H1 (cell line): ENCODE results near the gene RFT1. TPM values are rescaled to one million over a fixed set of nuclear protein-coding genes. Genes with fewer than 3 reads are reported as not detected.

ENCODE experiments used
- CTCF ChIA-PET: fragments of 300-600 bp; sonication (Branson Sonifier 250); formaldehyde crosslinking; loops from one replicate; lab custom pipeline; 2021; ENCODE audit not compliant: partially characterized antibody; lab: Charles Lee
- POLR2A ChIA-PET: fragments of 300-600 bp; sonication (Branson Sonifier 250); formaldehyde crosslinking; loops from one replicate; lab custom pipeline; 2021; ENCODE audit warnings: inconsistent platforms; ENCODE audit not compliant: partially characterized antibody; lab: Charles Lee
- DNase-seq, 2 experiments: peaks; one replicate each; pipeline versions ENCODE4 v3.0.0 to v3.0.0-alpha.2; 2010 to 2022; ENCODE audit warnings: low spot score in 2 of 2, low read depth in 1 of 2, mixed read lengths in 1 of 2
- FAIRE-seq: peaks from 2 replicates; lab custom pipeline; 2011; peaks lifted over from hg19 to GRCh38; lab: Jason Lieb, UNC
- H2AFZ ChIP-seq: 2 replicates; pipeline ENCODE4 v1.8.1; 2012; ENCODE audit warnings: low read length, inconsistent platforms
- H2AK5ac ChIP-seq: 2 replicates; pipeline ENCODE4 v1.6.1; 2013; ENCODE audit warnings: low read depth, low read length
- H2BK120ac ChIP-seq: replicated peaks from 2 replicates; pipeline ENCODE3; 2013; ENCODE audit warnings: low read depth, low read length, inconsistent platforms
- H2BK12ac ChIP-seq: 2 replicates; pipeline ENCODE4 v1.6.1; 2013; ENCODE audit warnings: low read depth, low read length
- H2BK15ac ChIP-seq: 2 replicates; pipeline ENCODE4 v1.6.1; 2013; ENCODE audit warnings: low read length
- H2BK20ac ChIP-seq: 2 replicates; pipeline ENCODE4 v1.6.1; 2013; ENCODE audit warnings: low read length
- H2BK5ac ChIP-seq: 2 replicates; pipeline ENCODE4 v1.6.1; 2013; ENCODE audit warnings: low read depth, low read length
- H3K14ac ChIP-seq: 2 replicates; pipeline ENCODE4 v1.6.1; 2013; ENCODE audit warnings: inconsistent platforms; ENCODE audit not compliant: insufficient read length
- H3K18ac ChIP-seq: 2 replicates; pipeline ENCODE4 v1.6.1; 2013; ENCODE audit warnings: low read length; ENCODE audit errors: extremely low read depth
- H3K23ac ChIP-seq: 2 replicates; pipeline ENCODE4 v1.6.1; 2013; ENCODE audit warnings: inconsistent platforms; ENCODE audit not compliant: insufficient read length
- H3K23me2 ChIP-seq: 2 replicates; pipeline ENCODE4 v1.6.1; 2013; ENCODE audit warnings: low read depth, low read length
- H3K27ac ChIP-seq: 2 replicates; pipeline ENCODE4 v1.6.1; 2011; ENCODE audit warnings: low read depth, low read length, inconsistent platforms
- H3K27me3 ChIP-seq, 4 experiments: replicated peaks in 1 of 4; 1 replicate in 1 of 4; 2 replicates in 3 of 4; pipeline versions ENCODE4 v1.6.1 to v1.8.1; 2011 to 2013; ENCODE audit warnings: low read length in 3 of 4, mild to moderate bottlenecking in 3 of 4, inconsistent platforms in 2 of 4, mixed read lengths in 2 of 4, moderate library complexity in 1 of 4; ENCODE audit not compliant: control insufficient read depth in 3 of 4, insufficient read depth in 3 of 4; ENCODE audit errors: extremely low read depth in 1 of 4
- H3K36me3 ChIP-seq, 4 experiments: 2 replicates each; pipeline versions ENCODE4 v1.6.1 to v1.8.1; 2011 to 2013; ENCODE audit warnings: mild to moderate bottlenecking in 4 of 4, low read length in 3 of 4, moderate library complexity in 2 of 4, control low read depth in 1 of 4, inconsistent platforms in 1 of 4; ENCODE audit not compliant: insufficient read depth in 4 of 4, control insufficient read depth in 2 of 4
- H3K4ac ChIP-seq: replicated peaks from 2 replicates; pipeline ENCODE3; 2013; ENCODE audit warnings: low read length, low read depth, mixed read lengths, inconsistent platforms; ENCODE audit not compliant: insufficient read length
- H3K4me1 ChIP-seq, 4 experiments: replicated peaks in 1 of 4; 1 replicate in 1 of 4; 2 replicates in 3 of 4; pipeline versions ENCODE4 v1.6.1 to v1.8.1; 2011 to 2013; ENCODE audit warnings: low read length in 3 of 4, inconsistent platforms in 2 of 4, mixed read lengths in 1 of 4; ENCODE audit not compliant: insufficient read depth in 4 of 4, control insufficient read depth in 3 of 4
- H3K4me2 ChIP-seq, 2 experiments: 2 replicates each; pipeline versions ENCODE4 v1.6.1 to v1.8.1; 2011 to 2013; ENCODE audit warnings: low read depth in 2 of 2, low read length in 2 of 2, control low read depth in 1 of 2, inconsistent platforms in 1 of 2, mild to moderate bottlenecking in 1 of 2; ENCODE audit not compliant: insufficient read depth in 1 of 2
- H3K4me3 ChIP-seq, 4 experiments: fragments of 200-600, 300-600 bp in 1 of 4; sonication (generic), shearing (Covaris generic), sonication (Bioruptor Twin) in 1 of 4; 2 replicates each; pipeline versions ENCODE4 v1.5.1 to v1.8.1; 2011 to 2016; ENCODE audit warnings: low read length in 4 of 4, low read depth in 3 of 4, control low read depth in 2 of 4, inconsistent platforms in 2 of 4, mild to moderate bottlenecking in 2 of 4, mixed read lengths in 1 of 4, moderate library complexity in 1 of 4; ENCODE audit not compliant: insufficient read depth in 2 of 4; ENCODE audit errors: extremely low read depth in 1 of 4
- H3K56ac ChIP-seq: replicated peaks from 2 replicates; pipeline ENCODE3; 2013; ENCODE audit warnings: low read depth, mild to moderate bottlenecking, mixed read lengths, low read length, inconsistent platforms; ENCODE audit not compliant: insufficient read length
- H3K79me1 ChIP-seq: 2 replicates; pipeline ENCODE4 v1.6.1; 2013; ENCODE audit warnings: low read depth, low read length, control low read depth
- H3K79me2 ChIP-seq, 2 experiments: 2 replicates each; pipeline versions ENCODE4 v1.6.1 to v1.8.1; 2012 to 2013; ENCODE audit warnings: low read length in 2 of 2, mild to moderate bottlenecking in 2 of 2, inconsistent platforms in 1 of 2; ENCODE audit not compliant: insufficient read depth in 2 of 2, control insufficient read depth in 1 of 2
- H3K9ac ChIP-seq, 4 experiments: replicated peaks in 1 of 4; 1 replicate in 1 of 4; 2 replicates in 3 of 4; pipeline versions ENCODE4 v1.6.1 to v1.8.1; 2011 to 2013; ENCODE audit warnings: low read depth in 3 of 4, low read length in 3 of 4, control low read depth in 2 of 4, mild to moderate bottlenecking in 2 of 4, moderate library complexity in 2 of 4, inconsistent platforms in 1 of 4; ENCODE audit errors: extremely low read depth in 1 of 4
- H3K9me3 ChIP-seq, 2 experiments: 2 replicates each; pipeline versions ENCODE4 v1.6.1 to v1.8.1; 2012 to 2013; ENCODE audit warnings: mild to moderate bottlenecking in 2 of 2, moderate library complexity in 2 of 2, control low read depth in 1 of 2, inconsistent platforms in 1 of 2, low read depth in 1 of 2, low read length in 1 of 2, mixed read lengths in 1 of 2; ENCODE audit not compliant: insufficient read depth in 2 of 2
- H4K20me1 ChIP-seq, 2 experiments: replicated peaks in 1 of 2; 2 replicates each; pipeline versions ENCODE3 to v1.8.1; 2011 to 2013; ENCODE audit warnings: inconsistent platforms in 2 of 2, low read length in 2 of 2, mild to moderate bottlenecking in 1 of 2; ENCODE audit not compliant: insufficient read depth in 2 of 2, control insufficient read depth in 1 of 2
- H4K5ac ChIP-seq: 2 replicates; pipeline ENCODE4 v1.6.1; 2013; ENCODE audit warnings: low read length, low read depth, mixed read lengths, inconsistent platforms; ENCODE audit not compliant: insufficient read length
- H4K8ac ChIP-seq: 2 replicates; pipeline ENCODE4 v1.8.0; 2013; ENCODE audit warnings: mild to moderate bottlenecking, moderate library complexity, low read length, inconsistent platforms; ENCODE audit not compliant: insufficient read depth; ENCODE audit errors: extremely low read depth
- H4K91ac ChIP-seq: replicated peaks from 2 replicates; pipeline ENCODE3; 2013; ENCODE audit warnings: low read length, mixed read lengths, inconsistent platforms; ENCODE audit not compliant: insufficient read length
- CEBPB ChIP-seq: IDR thresholded peaks from 2 replicates; pipeline ENCODE4 v1.6.1; 2012; ENCODE audit warnings: low read depth, low read length
- E2F6 ChIP-seq: IDR thresholded peaks from 2 replicates; pipeline ENCODE4 v1.6.1; 2012; ENCODE audit warnings: inconsistent platforms
- EP300 ChIP-seq, 2 experiments: IDR thresholded peaks; 1 replicate in 1 of 2; 2 replicates in 1 of 2; pipeline ENCODE4 v1.6.1; 2011 to 2012; ENCODE audit warnings: low read depth in 2 of 2, low read length in 2 of 2, mild to moderate bottlenecking in 2 of 2, borderline replicate concordance in 1 of 2, inconsistent platforms in 1 of 2, moderate library complexity in 1 of 2
- RFX5 ChIP-seq: IDR thresholded peaks from 2 replicates; pipeline ENCODE4 v1.6.1; 2011; ENCODE audit warnings: low read depth, low read length, improper control_type of control experiment, borderline replicate concordance
- SP4 ChIP-seq: IDR thresholded peaks from 2 replicates; pipeline ENCODE4 v1.6.1; 2012; ENCODE audit warnings: low read length, inconsistent platforms
- WGBS, 2 experiments: shearing (Covaris generic) in 1 of 2; methylation state at CpG; one replicate each; pipeline versions ENCODE4 v1.1.6 to v1.1.7; 2013 to 2015; ENCODE audit warnings: low lambda C conversion rate in 2 of 2, mixed read lengths in 2 of 2, inconsistent platforms in 1 of 2, low coverage in 1 of 2, missing lambda C conversion rate in 1 of 2; ENCODE audit not compliant: insufficient replicate concordance in 2 of 2, insufficient coverage in 1 of 2, insufficient read length in 1 of 2; ENCODE audit errors: extremely low coverage in 1 of 2, missing lambda C conversion rate in 1 of 2; 5-methylcytosine and 5-hydroxymethylcytosine counted together
- polyA plus RNA-seq, 7 experiments: library from polyadenylated mRNA; depleted of rRNA in 3 of 7; stranded (reverse) in 5 of 7; unstranded in 2 of 7; fragments of >200 nt in 5 of 7; fragments of 200-250 nt in 2 of 7; gene quantifications; 1 replicate in 5 of 7; 2 replicates in 1 of 7; 4 replicates in 1 of 7; pipeline versions ENCODE4 v1.2.1 to v1.2.3, GENCODE V29; 2011 to 2013; ENCODE audit warnings: missing spikeins in 2 of 7, mixed read lengths in 2 of 7
- total RNA-seq: library from RNA; stranded (reverse); fragmentation: NEBNext Ultra II Directional; extraction: Animal tissue kit (Norgen Biotek cat#: 25700); gene quantifications from 2 replicates; pipeline ENCODE4 v1.2.1, GENCODE V29; 2021

Gene RFT1
- total and polyA plus RNA-seq, 2 of the 8 experiments (the other 6 are each of a cell fraction or from before 2014, with no cell fraction given) = 27.7 to 42.4 TPM

DNA sequence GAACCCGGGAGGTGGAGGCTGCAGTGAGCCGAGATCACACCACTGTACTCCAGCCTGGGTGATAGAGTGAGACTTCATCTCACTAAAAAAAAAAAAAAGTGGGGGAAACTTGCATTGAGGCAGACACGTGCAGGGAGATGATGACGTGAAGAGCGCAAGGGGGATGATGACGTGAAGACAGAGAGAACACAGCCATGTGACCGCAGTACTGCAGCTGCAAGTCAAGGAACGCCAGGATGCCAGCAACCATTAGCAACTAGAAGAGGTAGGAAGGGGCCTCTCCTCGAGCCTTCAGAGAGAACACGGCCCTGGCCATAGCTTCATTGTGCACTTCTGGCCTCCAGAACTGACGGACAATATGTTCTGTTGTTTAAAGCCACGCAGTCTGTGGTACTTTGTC is 28.3 kb downstream of the RFT1 start:
- FAIRE-seq = no peak
- peaks cover 0 to 6% of the 10 kb centered on the region in 2 experiments for H4K20me1 ChIP-seq
- no peak overlapping the region for H2BK20ac ChIP-seq
- TF ChIP-seq E2F6 (no peak), RFX5 (no peak), CEBPB (no peak), SP4 (no peak), EP300 (IDR thresholded peaks at IDR 0.05; ENCODE audit: borderline replicate concordance in 1 of 2, low read depth in 2 of 2, low read length in 2 of 2) (no peak)
- H4K8ac ChIP-seq = no peak overlapping the region
- POLR2A ChIA-PET = interaction anchor here (1.1 kb wide), 1 partner anchor 9 kb away, joined by 4 read pairs; no protein-coding TSS in a partner anchor
- 97% methylated on average over 11 of the region's 12 CpGs; no CpG with 5 or more reads in 1 of the 2 experiments for WGBS, 2 experiments
- H2BK15ac ChIP-seq = no peak overlapping the region
- no peak overlapping the region for H3K56ac ChIP-seq
- no peak for DNase-seq
- H3K18ac ChIP-seq = no peak overlapping the region
- no peaks in the 10 kb centered on the region for H3K23me2 ChIP-seq
- H3K36me3 ChIP-seq = peaks cover 0 to 17% (median under 1%) of the 10 kb centered on the region in 4 experiments; a peak in 5 of 8 replicates
- H3K4me3 ChIP-seq = no peak overlapping the region
- H2BK120ac ChIP-seq = no peak overlapping the region
- no peak overlapping the region for H2BK5ac ChIP-seq
- H2AFZ ChIP-seq = no peak overlapping the region
- no peak overlapping the region for H3K4me2 ChIP-seq
- H3K9me3 ChIP-seq = no peaks in the 10 kb centered on the region
- CTCF ChIA-PET = interaction anchor here (0.9 to 1.6 kb wide), 4 partner anchors 9 to 67 kb away, joined by 3 to 4 read pairs (median 3); no protein-coding TSS in a partner anchor
- H3K79me2 ChIP-seq = no peaks in the 10 kb centered on the region
- no peak overlapping the region for H2AK5ac ChIP-seq
- H3K14ac ChIP-seq = no peak overlapping the region
- H3K27me3 ChIP-seq = no peaks in the 10 kb centered on the region
- H4K5ac ChIP-seq = no peak overlapping the region
- no peak overlapping the region for H2BK12ac ChIP-seq
- H3K9ac ChIP-seq = no peak overlapping the region
- H3K79me1 ChIP-seq = no peaks in the 10 kb centered on the region
- H4K91ac ChIP-seq = no peak overlapping the region
- H3K27ac ChIP-seq = no peak overlapping the region
- H3K4me1 ChIP-seq = no peaks in the 10 kb centered on the region; a peak in 1 of 7 replicates
- no peak overlapping the region for H3K4ac ChIP-seq
- no peak overlapping the region for H3K23ac ChIP-seq
